IPS-20b (cell line): ENCODE measurements around the gene GRK5.

Source experiments
- H3K27ac ChIP-seq: one replicate; pipeline ENCODE4 v1.5.1; 2013; ENCODE audit warnings: low read length
- H3K27me3 ChIP-seq: 2 replicates; pipeline ENCODE4 v1.6.1; 2013; ENCODE audit warnings: mild to moderate bottlenecking, low read length, inconsistent platforms; ENCODE audit not compliant: insufficient read depth
- H3K36me3 ChIP-seq: 2 replicates; pipeline ENCODE4 v1.6.1; 2013; ENCODE audit warnings: low read depth, mild to moderate bottlenecking, inconsistent platforms, low read length, moderate library complexity; ENCODE audit not compliant: insufficient read depth
- H3K4me1 ChIP-seq: 2 replicates; pipeline ENCODE4 v1.6.1; 2013; ENCODE audit warnings: mild to moderate bottlenecking, control low read depth, inconsistent platforms, low read length, moderate library complexity; ENCODE audit not compliant: insufficient read depth
- H3K4me3 ChIP-seq: 2 replicates; pipeline ENCODE4 v1.5.1; 2013; ENCODE audit warnings: mild to moderate bottlenecking, low read length, inconsistent platforms
- H3K9ac ChIP-seq: 2 replicates; pipeline ENCODE4 v1.6.1; 2013; ENCODE audit warnings: low read depth, mild to moderate bottlenecking, inconsistent platforms, low read length, moderate library complexity
- H3K9me3 ChIP-seq: 2 replicates; pipeline ENCODE4 v1.6.1; 2013; ENCODE audit warnings: mild to moderate bottlenecking, low read depth, low read length, inconsistent platforms; ENCODE audit not compliant: insufficient read depth

GRK5 gene

GRCh38 chr10:119470920-119471702 is 263.7 kb downstream of the GRK5 start:
- H3K27me3 ChIP-seq = peaks cover 50% of the 10 kb centered on the region
- H3K27ac ChIP-seq = no peak overlapping the region
- H3K4me3 ChIP-seq = no peak overlapping the region
- H3K36me3 ChIP-seq = no peaks in the 10 kb centered on the region
- no peaks in the 10 kb centered on the region for H3K9me3 ChIP-seq
- H3K4me1 ChIP-seq = no peaks in the 10 kb centered on the region
- no peak overlapping the region for H3K9ac ChIP-seq

GRCh38 chr10:119473771-119474170 is 266.4 kb downstream of the GRK5 start:
- no peaks in the 10 kb centered on the region for H3K9me3 ChIP-seq
- no peaks in the 10 kb centered on the region for H3K36me3 ChIP-seq
- H3K9ac ChIP-seq = no peak overlapping the region
- peaks cover 77% of the 10 kb centered on the region for H3K27me3 ChIP-seq
- no peaks in the 10 kb centered on the region for H3K4me1 ChIP-seq
- H3K4me3 ChIP-seq = no peak overlapping the region
- no peak overlapping the region for H3K27ac ChIP-seq

GRCh38 chr10:119474606-119475005 is 267.2 kb downstream of the GRK5 start:
- Histone ChIP-seq H3K27me3 (peaks cover 85% of the 10 kb centered on the region), H3K36me3 (no peaks in the 10 kb centered on the region)

GRCh38 chr10:119477444-119477843 is 270.1 kb downstream of the GRK5 start:
- H3K4me3 ChIP-seq = no peak overlapping the region
- H3K36me3 ChIP-seq = no peaks in the 10 kb centered on the region
- no peak overlapping the region for H3K27ac ChIP-seq
- H3K27me3 ChIP-seq = peaks cover 97% of the 10 kb centered on the region
- H3K4me1 ChIP-seq = no peaks in the 10 kb centered on the region
- no peaks in the 10 kb centered on the region for H3K9me3 ChIP-seq
- no peak overlapping the region for H3K9ac ChIP-seq

More at GRCh38 chr10:119474606-119475005, 267.2 kb downstream of the GRK5 start:
- no peak overlapping the region for H3K4me3 ChIP-seq
- no peaks in the 10 kb centered on the region for H3K9me3 ChIP-seq
- H3K27ac ChIP-seq = no peak overlapping the region
- H3K4me1 ChIP-seq = no peaks in the 10 kb centered on the region
- H3K9ac ChIP-seq = no peak overlapping the region

GRCh38 chr10:119478111-119478802 is 270.9 kb downstream of the GRK5 start:
- Histone ChIP-seq H3K9ac (no peak overlapping the region), H3K9me3 (no peaks in the 10 kb centered on the region), H3K4me3 (no peak overlapping the region), H3K27me3 (peaks cover 97% of the 10 kb centered on the region), H3K4me1 (no peaks in the 10 kb centered on the region), H3K27ac (no peak overlapping the region), H3K36me3 (no peaks in the 10 kb centered on the region)

- H3K36me3 ChIP-seq = no peaks in the 10 kb centered on the region
- no peak overlapping the region for H3K4me3 ChIP-seq
- no peaks in the 10 kb centered on the region for H3K4me1 ChIP-seq
- no peaks in the 10 kb centered on the region for H3K9me3 ChIP-seq
- H3K9ac ChIP-seq = no peak overlapping the region
- H3K27ac ChIP-seq = no peak overlapping the region
- peaks cover 100% of the 10 kb centered on the region for H3K27me3 ChIP-seq
These were observed 271.5 kb downstream of the GRK5 start for GRCh38 chr10:119478811-119479341.

GRCh38 chr10:119479532-119479931 is 272.2 kb downstream of the GRK5 start:
- Histone ChIP-seq H3K27ac (no peak overlapping the region), H3K9me3 (no peaks in the 10 kb centered on the region), H3K27me3 (peaks cover 94% of the 10 kb centered on the region), H3K9ac (no peak overlapping the region), H3K4me1 (no peaks in the 10 kb centered on the region), H3K36me3 (no peaks in the 10 kb centered on the region), H3K4me3 (no peak overlapping the region)

GRCh38 chr10:119480667-119481066 is 273.3 kb downstream of the GRK5 start:
- Histone ChIP-seq H3K4me1 (no peaks in the 10 kb centered on the region), H3K9ac (no peak overlapping the region), H3K27ac (no peak overlapping the region)

GRCh38 chr10:119481781-119482426 is 274.5 kb downstream of the GRK5 start:
- H3K4me1 ChIP-seq = no peaks in the 10 kb centered on the region
- no peak overlapping the region for H3K9ac ChIP-seq
- no peaks in the 10 kb centered on the region for H3K9me3 ChIP-seq
- H3K27ac ChIP-seq = no peak overlapping the region
- H3K4me3 ChIP-seq = no peak overlapping the region
- peaks cover 76% of the 10 kb centered on the region for H3K27me3 ChIP-seq
- no peaks in the 10 kb centered on the region for H3K36me3 ChIP-seq

More at GRCh38 chr10:119480667-119481066, 273.3 kb downstream of the GRK5 start:
- Histone ChIP-seq H3K36me3 (no peaks in the 10 kb centered on the region), H3K4me3 (no peak overlapping the region), H3K9me3 (no peaks in the 10 kb centered on the region), H3K27me3 (peaks cover 89% of the 10 kb centered on the region)

GRCh38 chr10:119483001-119483400 is 275.6 kb downstream of the GRK5 start:
- no peak overlapping the region for H3K27ac ChIP-seq
- no peaks in the 10 kb centered on the region for H3K9me3 ChIP-seq
- no peak overlapping the region for H3K9ac ChIP-seq
- H3K4me1 ChIP-seq = no peaks in the 10 kb centered on the region
- peaks cover 72% of the 10 kb centered on the region for H3K27me3 ChIP-seq
- no peak overlapping the region for H3K4me3 ChIP-seq
- no peaks in the 10 kb centered on the region for H3K36me3 ChIP-seq

GRCh38 chr10:119483839-119484238 is 276.5 kb downstream of the GRK5 start:
- no peaks in the 10 kb centered on the region for H3K36me3 ChIP-seq
- peaks cover 64% of the 10 kb centered on the region for H3K27me3 ChIP-seq
- no peak overlapping the region for H3K27ac ChIP-seq
- no peak overlapping the region for H3K4me3 ChIP-seq
- H3K4me1 ChIP-seq = no peaks in the 10 kb centered on the region
- H3K9me3 ChIP-seq = no peaks in the 10 kb centered on the region
- no peak overlapping the region for H3K9ac ChIP-seq
